ENCODE results near the gene FGD3.
A peak's percentile ranks its signal among the peaks of the same experiment; 100 is the strongest.
"Not testable (repeated sequence)": the region's sequence is repeated elsewhere in the genome, so short reads cannot be mapped to it uniquely, and the experiment has no call there.

The FGD3 gene

GRCh38 chr9:92979283-92980056 is 32.1 kb downstream of the FGD3 start:
- DNase-seq, result no peak

GRCh38 chr9:92980085-92980745 is 32.9 kb downstream of the FGD3 start:
- DNase-seq, result no peak

- no peak for DNase-seq
Observed at GRCh38 chr9:92982130-92982529, 34.8 kb downstream of the FGD3 start.

- DNase-seq, result peak in 1 of 2 experiments; percentile 35
Observed at GRCh38 chr9:92983984-92984589, 36.8 kb downstream of the FGD3 start.

- DNase-seq, result no peak
Observed at GRCh38 chr9:92984976-92985375, 37.7 kb downstream of the FGD3 start.

GRCh38 chr9:92986176-92987119 is 39.1 kb downstream of the FGD3 start:
- DNase-seq, result no peak

GRCh38 chr9:92988215-92988768 is 41.0 kb downstream of the FGD3 start:
- DNase-seq, result no peak

GRCh38 chr9:92989561-92989960 is 42.2 kb downstream of the FGD3 start:
- DNase-seq, result no peak

- DNase-seq, result no peak
Observed at GRCh38 chr9:92990461-92990860, 43.1 kb downstream of the FGD3 start.

GRCh38 chr9:92992549-92992948 is 45.2 kb downstream of the FGD3 start:
- DNase-seq, result no peak

- DNase-seq, result not testable (repeated sequence)
Observed at GRCh38 chr9:92998871-92999270, 51.5 kb downstream of the FGD3 start.

- DNase-seq, result no peak
Observed at GRCh38 chr9:93001031-93001430, 53.7 kb downstream of the FGD3 start.

GRCh38 chr9:93002700-93003099 is 55.4 kb downstream of the FGD3 start:
- no peak for DNase-seq

- peak in 1 of 2 experiments; percentile 70 for DNase-seq
Observed at GRCh38 chr9:93003552-93004407, 56.5 kb downstream of the FGD3 start.

- DNase-seq, result no peak
Observed at GRCh38 chr9:93004561-93004960, 57.2 kb downstream of the FGD3 start.

- no peak for DNase-seq
Observed at GRCh38 chr9:93005876-93006275, 58.6 kb downstream of the FGD3 start.

GRCh38 chr9:93007529-93008058 is 60.3 kb downstream of the FGD3 start:
- DNase-seq, result no peak

GRCh38 chr9:93008457-93008856 is 61.1 kb downstream of the FGD3 start:
- no peak for DNase-seq

GRCh38 chr9:93009337-93010015 is 62.2 kb downstream of the FGD3 start:
- DNase-seq, result no peak

GRCh38 chr9:93010056-93010455 is 62.7 kb downstream of the FGD3 start:
- DNase-seq, result no peak

- DNase-seq, result no peak
Observed at GRCh38 chr9:93010704-93011103, 63.4 kb downstream of the FGD3 start.

All from SW 1271 (cell line).